ENCODE results near the gene FILIP1L.

DNA sequence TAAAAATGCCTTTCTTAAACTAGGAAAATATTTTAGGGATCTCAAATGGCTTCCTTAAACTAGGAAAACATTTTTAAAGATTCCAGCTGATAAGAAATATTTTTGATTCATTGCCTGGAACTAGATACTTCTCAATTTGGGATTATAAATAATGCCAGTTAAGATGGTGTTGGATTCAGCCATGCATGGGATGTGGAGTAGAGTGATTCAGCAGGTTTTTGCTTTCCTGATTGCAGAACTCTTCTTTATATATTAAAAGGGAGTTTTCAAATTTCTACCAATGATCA is 15.6 kb downstream of the FILIP1L start:
- TF ChIP-seq, protein P1, sequence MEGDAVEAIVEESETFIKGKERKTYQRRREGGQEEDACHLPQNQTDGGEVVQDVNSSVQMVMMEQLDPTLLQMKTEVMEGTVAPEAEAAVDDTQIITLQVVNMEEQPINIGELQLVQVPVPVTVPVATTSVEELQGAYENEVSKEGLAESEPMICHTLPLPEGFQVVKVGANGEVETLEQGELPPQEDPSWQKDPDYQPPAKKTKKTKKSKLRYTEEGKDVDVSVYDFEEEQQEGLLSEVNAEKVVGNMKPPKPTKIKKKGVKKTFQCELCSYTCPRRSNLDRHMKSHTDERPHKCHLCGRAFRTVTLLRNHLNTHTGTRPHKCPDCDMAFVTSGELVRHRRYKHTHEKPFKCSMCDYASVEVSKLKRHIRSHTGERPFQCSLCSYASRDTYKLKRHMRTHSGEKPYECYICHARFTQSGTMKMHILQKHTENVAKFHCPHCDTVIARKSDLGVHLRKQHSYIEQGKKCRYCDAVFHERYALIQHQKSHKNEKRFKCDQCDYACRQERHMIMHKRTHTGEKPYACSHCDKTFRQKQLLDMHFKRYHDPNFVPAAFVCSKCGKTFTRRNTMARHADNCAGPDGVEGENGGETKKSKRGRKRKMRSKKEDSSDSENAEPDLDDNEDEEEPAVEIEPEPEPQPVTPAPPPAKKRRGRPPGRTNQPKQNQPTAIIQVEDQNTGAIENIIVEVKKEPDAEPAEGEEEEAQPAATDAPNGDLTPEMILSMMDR (IDR thresholded peaks at IDR 0.05 in 4 of 5, conservative IDR thresholded peaks at IDR 0.05 in 1 of 5): no peak
- TF ChIP-seq POLR2A (IDR thresholded peaks at IDR 0.05): no peak
